Skin of body (tissue), 2 donors: ENCODE data around the gene NPR1. TPM values are rescaled to one million over a fixed set of nuclear protein-coding genes. Genes with fewer than 3 reads are reported as not detected.
"Not testable (repeated sequence)": the region's sequence is repeated elsewhere in the genome, so short reads cannot be mapped to it uniquely, and the experiment has no call there.

ENCODE experiments used
- DNase-seq: peaks from one replicate; lab custom pipeline; 2025; lab: John Stamatoyannopoulos, UW
- total RNA-seq: library from RNA; depleted of rRNA; stranded (reverse); fragments of >200 nt; gene quantifications from one replicate; pipeline ENCODE4 v1.2.3, GENCODE V29; 2014

NPR1 gene
- total RNA-seq: 10.6 TPM

- DNase-seq: peak; percentile 36
Measured at GRCh38 chr1:153678519-153679336, at the start of gene NPR1. NPR1 (plus strand) TSS chr1:153678688; CDS start chr1:153679109, 421 bp downstream.

DNA sequence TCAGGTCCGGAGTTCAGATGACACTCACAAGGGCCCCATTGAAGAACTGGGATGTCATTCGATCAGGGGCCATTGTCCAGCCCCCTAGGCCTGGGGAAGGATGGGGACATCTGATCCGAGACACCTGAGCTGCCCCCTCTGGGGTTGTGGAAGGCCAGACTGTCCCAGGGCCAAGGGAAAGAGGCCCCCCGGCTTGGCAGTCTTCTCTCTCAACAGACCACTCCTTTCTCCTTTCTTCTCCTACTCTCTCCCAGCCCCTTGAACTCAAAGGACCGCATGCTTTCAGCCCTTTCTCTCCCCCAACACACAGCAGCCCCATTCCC lies 49.2 kb upstream of the NPR1 start:
- DNase-seq: no peak

GRCh38 chr1:153629971-153630370 lies 48.5 kb upstream of the NPR1 start:
- DNase-seq: no peak

DNA sequence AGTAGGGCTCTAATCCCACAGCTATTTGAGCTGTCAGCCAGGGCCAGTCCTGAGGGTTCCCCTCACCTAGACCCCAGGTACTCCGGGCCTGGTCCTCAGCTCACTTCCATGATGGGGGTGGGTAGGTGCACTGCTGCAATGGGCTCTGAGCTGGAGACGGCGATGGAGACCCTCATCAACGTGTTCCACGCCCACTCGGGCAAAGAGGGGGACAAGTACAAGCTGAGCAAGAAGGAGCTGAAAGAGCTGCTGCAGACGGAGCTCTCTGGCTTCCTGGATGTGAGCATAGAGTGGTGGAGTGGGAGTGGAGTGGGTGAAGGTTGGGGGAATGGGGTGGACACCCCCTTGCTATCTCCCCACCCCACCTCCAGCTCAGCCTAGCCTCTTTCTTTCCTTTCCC lies 48.1 kb upstream of the NPR1 start:
- no peak for DNase-seq

GRCh38 chr1:153631047-153632022 lies 47.2 kb upstream of the NPR1 start:
- no peak for DNase-seq

DNA sequence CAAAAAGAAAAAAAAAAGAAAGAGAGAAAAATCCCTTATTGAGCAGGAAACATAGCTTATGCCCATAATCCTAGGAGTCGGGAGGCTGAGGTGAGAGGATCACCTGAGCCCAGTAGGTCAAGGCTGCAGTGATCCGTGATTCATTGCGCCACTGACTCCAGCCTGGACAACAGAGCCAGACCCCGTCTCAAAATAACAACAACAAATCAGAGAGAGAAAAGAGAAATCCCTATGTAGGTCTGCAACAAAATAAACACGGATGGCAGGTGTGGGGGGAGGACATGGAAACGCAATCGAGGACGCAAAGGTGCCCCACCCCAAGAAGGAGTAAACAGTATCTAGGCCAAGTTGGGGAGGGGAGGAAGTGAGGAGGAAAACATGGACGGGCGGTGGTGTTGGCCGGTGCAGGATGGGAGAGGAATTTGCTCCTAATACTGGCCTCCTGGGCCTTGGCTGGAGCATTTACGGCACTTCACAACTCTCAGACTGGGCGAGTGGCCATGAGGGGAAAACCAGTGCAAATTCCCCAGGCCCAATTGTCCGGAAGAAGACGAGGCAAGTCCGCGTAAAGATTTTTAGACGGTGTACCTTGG lies 45.2 kb upstream of the NPR1 start:
- peak; percentile 87 for DNase-seq

DNA sequence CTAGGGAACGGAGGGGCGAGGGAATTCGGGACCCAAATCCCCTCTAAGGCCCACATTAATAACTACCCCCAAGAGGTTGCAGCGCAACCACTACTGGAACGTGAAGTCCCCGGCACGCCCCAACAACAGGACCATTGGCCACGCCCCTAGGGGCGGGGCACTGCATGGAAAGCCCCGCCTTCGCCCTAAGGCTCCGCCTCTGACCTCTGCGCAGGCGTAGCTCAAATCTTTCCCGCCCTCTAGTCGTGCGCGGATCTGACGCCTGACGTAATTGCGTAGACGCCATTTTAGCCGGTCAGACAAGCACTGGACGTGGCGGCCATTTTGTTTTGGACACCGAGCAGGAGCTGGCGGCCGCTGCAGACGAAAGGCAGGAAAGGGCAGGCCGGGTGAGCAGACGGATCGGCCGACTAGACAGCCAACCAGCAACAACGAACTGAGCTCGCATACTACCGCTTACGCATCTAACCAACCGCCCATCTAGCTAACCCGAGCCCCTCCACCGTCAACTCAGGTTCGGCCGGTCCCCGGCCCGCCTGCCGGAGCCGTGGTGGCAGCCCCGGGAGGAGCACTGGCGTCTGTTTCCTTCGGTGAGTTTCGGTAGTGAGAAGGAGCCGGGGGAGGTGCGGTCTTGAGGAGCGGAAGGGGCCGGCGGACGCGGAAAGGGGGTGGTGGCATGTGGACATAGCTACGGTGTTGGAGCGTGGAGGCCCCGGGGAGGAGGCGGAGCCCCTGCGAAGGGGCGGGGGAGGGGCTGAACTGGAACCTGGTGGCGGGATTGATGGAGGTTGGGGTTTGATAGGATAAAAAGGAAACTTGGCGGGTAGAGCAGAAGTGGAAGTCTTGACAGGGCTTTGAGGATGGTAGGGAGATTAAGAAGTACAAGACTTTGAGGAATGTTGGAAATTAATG lies 44.5 kb upstream of the NPR1 start, which contains the start of gene CHTOP:
Gene CHTOP, plus strand, starts transcription at position 313 of the 912 bp plus-strand sequence. CDS start 2,523 bp downstream, outside the sequence.
- DNase-seq: peak; percentile 99

GRCh38 chr1:153635872-153636271 lies 42.6 kb upstream of the NPR1 start:
- DNase-seq: no peak

GRCh38 chr1:153636312-153636711 lies 42.2 kb upstream of the NPR1 start:
- no peak for DNase-seq

GRCh38 chr1:153638261-153638660 lies 40.2 kb upstream of the NPR1 start:
- DNase-seq: no peak

DNA sequence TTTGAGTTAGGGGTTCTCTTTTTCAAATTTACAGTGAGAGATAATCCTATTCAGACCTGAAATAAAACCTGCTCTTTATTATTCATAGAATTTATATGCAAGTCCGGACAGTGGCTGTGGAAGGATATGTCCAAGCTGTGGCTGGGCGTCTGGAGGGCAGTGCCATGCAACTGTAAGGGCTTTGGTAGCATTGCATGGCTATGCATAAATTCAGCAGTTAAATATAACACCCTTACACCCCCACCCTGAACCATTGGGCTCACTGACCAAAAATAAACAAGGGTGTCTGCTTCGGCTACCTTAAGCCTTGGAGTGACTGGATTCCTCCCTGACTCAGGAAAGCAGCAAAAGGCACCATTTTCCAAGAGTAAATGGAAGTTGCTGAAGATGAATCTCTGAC lies 39.2 kb upstream of the NPR1 start:
- DNase-seq: no peak

- DNase-seq: not testable (repeated sequence)
Measured at GRCh38 chr1:153640213-153640612, 38.3 kb upstream of the NPR1 start.

DNA sequence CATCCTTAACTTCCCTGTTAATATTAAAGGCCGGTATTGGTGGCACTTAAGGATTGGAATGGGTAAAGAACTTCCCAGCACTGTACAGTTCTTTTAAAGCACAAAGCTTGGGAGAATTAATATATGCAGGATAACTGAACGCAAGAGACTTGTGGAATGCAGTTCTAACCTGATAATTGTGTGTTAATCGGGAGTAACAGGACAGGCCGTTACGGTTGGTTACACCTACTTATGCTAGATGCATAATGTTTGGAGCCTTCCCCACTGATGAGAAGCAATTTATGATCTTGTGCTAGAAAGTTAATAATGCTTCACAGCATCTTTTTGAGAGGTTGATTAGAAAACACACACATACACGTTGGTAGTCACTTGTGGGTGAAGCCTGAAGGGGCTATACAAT lies 37.6 kb upstream of the NPR1 start:
- no peak for DNase-seq

- DNase-seq: no peak
Measured at GRCh38 chr1:153642161-153642560, 36.3 kb upstream of the NPR1 start.

DNA sequence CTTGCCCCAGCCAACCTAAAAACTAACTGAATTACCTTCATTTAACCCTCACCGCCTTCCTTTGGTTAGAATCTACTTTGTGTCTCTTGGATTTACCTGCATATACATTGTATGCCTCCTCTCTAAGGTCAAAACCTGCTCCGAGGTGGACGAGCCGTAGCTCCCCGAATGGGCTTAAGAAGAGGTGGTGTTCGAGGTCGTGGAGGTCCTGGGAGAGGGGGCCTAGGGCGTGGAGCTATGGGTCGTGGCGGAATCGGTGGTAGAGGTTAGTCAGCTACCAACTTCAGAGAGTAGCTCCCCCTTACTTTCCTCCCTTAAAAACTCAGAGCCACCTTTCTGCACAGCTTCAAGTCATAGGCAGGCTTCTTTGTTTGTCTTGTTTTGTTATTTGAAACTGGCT lies 35.4 kb upstream of the NPR1 start:
- DNase-seq: no peak

DNA sequence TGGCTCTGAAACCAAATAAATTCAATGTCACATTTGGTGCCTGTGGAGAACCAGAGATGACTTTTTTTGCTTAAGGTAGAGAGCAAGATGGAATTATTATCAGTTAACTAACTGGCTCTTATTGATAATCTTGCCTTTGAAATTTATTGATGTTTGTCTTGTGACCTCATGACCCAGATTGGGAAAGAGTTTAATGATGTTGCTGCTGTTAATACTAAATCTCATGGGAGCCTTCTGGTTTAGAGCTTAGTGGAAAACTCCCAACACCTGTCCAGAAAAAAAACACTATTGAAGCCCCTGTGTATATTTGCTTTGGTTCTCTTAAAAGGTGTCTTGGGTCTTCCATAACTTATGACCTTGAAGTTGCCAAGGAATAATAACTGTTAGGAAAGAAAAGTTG lies 34.7 kb upstream of the NPR1 start:
- DNase-seq: no peak

GRCh38 chr1:153646672-153647345 lies 31.7 kb upstream of the NPR1 start:
- no peak for DNase-seq

- no peak for DNase-seq
Measured at GRCh38 chr1:153647346-153647714, 31.2 kb upstream of the NPR1 start.

GRCh38 chr1:153648000-153648643 lies 30.4 kb upstream of the NPR1 start:
- no peak for DNase-seq
